GM23338 (cell line): ENCODE data around the gene MARK3.
"Not testable (repeated sequence)": the region's sequence is repeated elsewhere in the genome, so short reads cannot be mapped to it uniquely, and the experiment has no call there.

Experiments
- EZH2phosphoT487 ChIP-seq: fragments of 200-600 bp; sonication (generic); IDR thresholded peaks from one replicate; pipeline ENCODE4 v1.8.1; 2018; ENCODE audit warnings: antibody characterized with exemption; ENCODE audit not compliant: unreplicated experiment
- TF ChIP-seq, protein P1 (sequence below), 2 experiments: fragments of 200-600 bp in 1 of 2; sonication (generic) in 1 of 2; conservative IDR thresholded peaks; 2 replicates each; pipeline versions ENCODE4 v1.5.1 to v1.6.1; 2016 to 2017; ENCODE audit warnings: antibody characterized with exemption in 2 of 2, low read depth in 2 of 2, mild to moderate bottlenecking in 2 of 2, moderate library complexity in 1 of 2

DNA sequence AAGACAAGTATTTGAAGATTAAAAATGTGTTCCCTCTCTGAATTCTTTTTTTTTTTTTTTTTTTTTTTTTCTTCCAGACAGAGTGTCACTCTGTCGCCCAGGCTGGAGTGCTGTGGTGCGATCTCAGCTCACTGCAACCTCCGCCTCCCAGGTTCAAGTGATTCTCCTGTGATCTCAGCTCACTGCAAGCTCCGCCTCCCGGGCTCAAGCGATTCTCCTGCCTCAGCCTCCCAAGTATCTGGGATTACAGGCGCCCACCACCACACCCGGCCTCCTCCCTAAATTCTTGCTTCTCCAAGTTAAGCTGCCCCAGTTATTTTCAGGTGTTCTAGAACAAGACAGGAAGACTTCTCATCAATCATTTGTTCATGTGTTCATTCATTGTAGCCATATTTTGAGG lies 127.0 kb downstream of the MARK3 start:
- TF ChIP-seq, protein P1, sequence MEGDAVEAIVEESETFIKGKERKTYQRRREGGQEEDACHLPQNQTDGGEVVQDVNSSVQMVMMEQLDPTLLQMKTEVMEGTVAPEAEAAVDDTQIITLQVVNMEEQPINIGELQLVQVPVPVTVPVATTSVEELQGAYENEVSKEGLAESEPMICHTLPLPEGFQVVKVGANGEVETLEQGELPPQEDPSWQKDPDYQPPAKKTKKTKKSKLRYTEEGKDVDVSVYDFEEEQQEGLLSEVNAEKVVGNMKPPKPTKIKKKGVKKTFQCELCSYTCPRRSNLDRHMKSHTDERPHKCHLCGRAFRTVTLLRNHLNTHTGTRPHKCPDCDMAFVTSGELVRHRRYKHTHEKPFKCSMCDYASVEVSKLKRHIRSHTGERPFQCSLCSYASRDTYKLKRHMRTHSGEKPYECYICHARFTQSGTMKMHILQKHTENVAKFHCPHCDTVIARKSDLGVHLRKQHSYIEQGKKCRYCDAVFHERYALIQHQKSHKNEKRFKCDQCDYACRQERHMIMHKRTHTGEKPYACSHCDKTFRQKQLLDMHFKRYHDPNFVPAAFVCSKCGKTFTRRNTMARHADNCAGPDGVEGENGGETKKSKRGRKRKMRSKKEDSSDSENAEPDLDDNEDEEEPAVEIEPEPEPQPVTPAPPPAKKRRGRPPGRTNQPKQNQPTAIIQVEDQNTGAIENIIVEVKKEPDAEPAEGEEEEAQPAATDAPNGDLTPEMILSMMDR (conservative IDR thresholded peaks at IDR 0.05; ENCODE audit: low read depth in 2 of 2) = not testable (repeated sequence)
- TF ChIP-seq EZH2phosphoT487 = not testable (repeated sequence)
